ENCODE results near the gene BCHE.

BCHE gene

DNA sequence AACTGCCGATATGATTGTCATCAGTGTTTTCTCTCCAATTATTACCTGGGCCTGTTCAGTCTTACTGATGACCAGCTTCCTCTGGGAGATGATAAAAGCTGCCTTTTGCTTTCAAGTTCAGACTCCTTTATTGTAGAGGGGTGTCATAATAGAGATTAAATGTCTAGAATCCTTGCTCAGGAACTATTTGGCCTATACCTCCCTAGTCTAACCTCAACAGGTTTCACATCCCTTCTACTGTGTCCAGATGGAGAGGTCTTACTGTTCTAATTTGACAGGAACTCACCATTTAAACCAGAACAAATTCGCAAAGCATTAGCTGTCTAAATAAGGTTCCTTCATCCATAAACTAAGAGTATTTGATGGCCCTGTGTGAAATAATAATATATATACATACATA is 88.0 kb downstream of the BCHE start:
- DNase-seq = no peak

GRCh38 chr3:165748094-165748493 is 89.1 kb downstream of the BCHE start:
- no peak for DNase-seq

DNA sequence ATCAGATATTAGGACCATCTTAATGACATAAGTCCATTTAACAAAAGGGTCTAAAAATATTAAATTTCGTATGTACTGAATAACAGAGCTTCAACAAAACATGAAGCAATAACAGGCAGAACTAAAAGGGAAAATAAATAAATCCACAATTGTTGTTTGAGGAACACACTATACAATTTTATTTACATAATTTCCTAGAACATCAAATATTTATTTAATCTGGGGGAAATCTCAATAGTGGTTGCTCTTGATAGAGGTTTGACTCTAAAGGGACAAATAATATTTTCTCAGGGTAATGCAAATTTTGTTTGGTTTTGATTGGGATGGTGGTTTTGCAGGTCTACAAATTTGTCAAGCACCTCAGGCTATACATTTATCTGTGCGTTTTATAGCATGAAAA is 90.3 kb downstream of the BCHE start:
- no peak for DNase-seq

GRCh38 chr3:165744025-165744424 is 93.2 kb downstream of the BCHE start:
- no peak for DNase-seq

DNA sequence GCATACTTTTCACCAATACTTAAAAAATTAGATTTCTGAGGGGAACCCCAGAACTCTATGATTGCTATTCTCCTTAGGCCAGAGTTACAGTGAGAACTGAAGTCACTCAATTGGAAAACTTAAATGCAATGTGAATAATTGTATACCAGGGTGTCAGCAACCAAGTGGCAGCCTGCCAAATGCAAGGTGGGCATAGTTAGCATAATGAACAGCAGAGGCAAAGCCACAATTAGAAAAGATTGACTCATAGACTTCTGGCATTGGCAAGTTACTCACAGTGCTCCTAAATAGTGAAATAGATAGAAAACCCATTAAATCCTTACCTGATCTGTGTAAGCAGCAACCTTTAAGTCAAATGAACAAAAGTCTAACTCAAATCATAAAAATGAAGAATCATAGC is 94.9 kb downstream of the BCHE start:
- no peak for DNase-seq

- DNase-seq = no peak
These were observed 107.5 kb downstream of the BCHE start for GRCh38 chr3:165729756-165730155.

DNA sequence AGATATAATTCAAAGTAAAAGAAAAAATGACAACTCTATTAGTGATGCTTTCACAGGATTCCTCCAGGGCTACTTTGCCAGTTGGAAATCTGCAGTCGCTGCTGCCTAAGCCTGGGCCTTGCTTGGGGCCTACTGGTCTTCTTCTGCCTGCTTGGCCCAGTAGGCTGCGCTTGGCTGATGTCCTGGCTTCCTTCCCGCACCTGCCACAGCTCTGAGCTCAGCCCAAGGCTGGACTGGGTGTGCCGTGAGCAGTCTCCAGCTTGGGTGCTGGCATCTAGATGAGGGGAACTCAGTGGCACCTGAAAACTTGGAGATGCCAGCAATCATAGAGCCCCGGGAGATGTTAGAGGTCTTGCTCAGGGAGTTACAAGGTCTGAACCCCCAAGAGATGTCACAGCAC is 108.3 kb downstream of the BCHE start:
- DNase-seq = no peak

- DNase-seq = no peak
These were observed 111.9 kb downstream of the BCHE start for GRCh38 chr3:165725296-165725695.

Data from CD4-positive, alpha-beta T cell treated with Interleukin-4 for 1 hour (primary cell).